Neuronal stem cell (in vitro differentiated cells): ENCODE data around the gene SPATA13.

Source experiments
- DNase-seq: peaks from one replicate; pipeline ENCODE4 v3.0.0-alpha.2; 2013; ENCODE audit warnings: low spot score
- H2AFZ ChIP-seq: one replicate; pipeline ENCODE4 v1.6.1; 2013; ENCODE audit warnings: mild to moderate bottlenecking, low read length, inconsistent platforms
- H2AK5ac ChIP-seq: 2 replicates; pipeline ENCODE4 v1.6.1; 2013; ENCODE audit warnings: low read depth, mild to moderate bottlenecking, inconsistent platforms, low read length, moderate library complexity, mixed read lengths
- H2BK120ac ChIP-seq: 2 replicates; pipeline ENCODE4 v1.6.1; 2013; ENCODE audit warnings: low read depth, mild to moderate bottlenecking, inconsistent platforms, low read length, moderate library complexity, mixed read lengths
- H2BK12ac ChIP-seq: one replicate; pipeline ENCODE4 v1.6.1; 2013; ENCODE audit warnings: low read length, inconsistent platforms
- H2BK15ac ChIP-seq: 2 replicates; pipeline ENCODE4 v1.6.1; 2013; ENCODE audit warnings: mild to moderate bottlenecking, low read length, inconsistent platforms, mixed read lengths
- H2BK5ac ChIP-seq: one replicate; pipeline ENCODE4 v1.6.1; 2013; ENCODE audit warnings: inconsistent platforms, mild to moderate bottlenecking, low read length, moderate library complexity
- H3K14ac ChIP-seq: one replicate; pipeline ENCODE4 v1.6.1; 2013; ENCODE audit warnings: low read length, inconsistent platforms
- H3K18ac ChIP-seq: 2 replicates; pipeline ENCODE4 v1.6.1; 2013; ENCODE audit warnings: low read length, inconsistent platforms
- H3K23ac ChIP-seq: 2 replicates; pipeline ENCODE4 v1.6.1; 2013; ENCODE audit warnings: low read depth, mild to moderate bottlenecking, mixed read lengths, low read length, inconsistent platforms; ENCODE audit not compliant: poor library complexity
- H3K27ac ChIP-seq: replicated peaks from 3 replicates; pipeline ENCODE4 v1.5.1; 2013; ENCODE audit warnings: low read length, inconsistent platforms
- H3K27me3 ChIP-seq, 3 experiments: 2 replicates each; pipeline ENCODE4 v1.6.1; 2013; ENCODE audit warnings: low read length in 3 of 3, mild to moderate bottlenecking in 2 of 3, inconsistent platforms in 1 of 3, low read depth in 1 of 3, mixed read lengths in 1 of 3, moderate library complexity in 1 of 3; ENCODE audit not compliant: control insufficient read depth in 3 of 3, insufficient read depth in 3 of 3
- H3K36me3 ChIP-seq, 2 donors: replicated peaks in 1 of 2; 2 replicates each; pipeline ENCODE4 v1.6.1; 2013; ENCODE audit warnings: low read length in 2 of 2; ENCODE audit not compliant: control insufficient read depth in 2 of 2, insufficient read depth in 2 of 2
- H3K4ac ChIP-seq: 2 replicates; pipeline ENCODE4 v1.6.1; 2013; ENCODE audit warnings: inconsistent platforms, mild to moderate bottlenecking, low read length, moderate library complexity
- H3K4me1 ChIP-seq, 2 donors: 1 replicate in 1 of 2; 2 replicates in 1 of 2; pipeline ENCODE4 v1.6.1; 2013; ENCODE audit warnings: low read length in 2 of 2, low read depth in 1 of 2; ENCODE audit not compliant: control insufficient read depth in 2 of 2, insufficient read depth in 1 of 2
- H3K4me2 ChIP-seq: one replicate; pipeline ENCODE4 v1.6.1; 2013; ENCODE audit warnings: mild to moderate bottlenecking, low read length, inconsistent platforms; ENCODE audit not compliant: insufficient read depth, poor library complexity, severe bottlenecking
- H3K4me3 ChIP-seq, 2 donors: 2 replicates each; pipeline ENCODE4 v1.5.1; 2013; ENCODE audit warnings: low read length in 2 of 2, mild to moderate bottlenecking in 2 of 2, inconsistent platforms in 1 of 2, moderate library complexity in 1 of 2
- H3K79me1 ChIP-seq: one replicate; pipeline ENCODE4 v1.6.1; 2013; ENCODE audit warnings: low read depth, mild to moderate bottlenecking, inconsistent platforms, low read length, moderate library complexity
- H3K9ac ChIP-seq: one replicate; pipeline ENCODE4 v1.6.1; 2013; ENCODE audit warnings: mild to moderate bottlenecking, low read depth, low read length, inconsistent platforms; ENCODE audit not compliant: poor library complexity
- H3K9me3 ChIP-seq, 2 donors: replicated peaks in 1 of 2; 2 replicates each; pipeline versions ENCODE3 to v1.6.1; 2013; ENCODE audit warnings: low read length in 2 of 2, mild to moderate bottlenecking in 2 of 2, inconsistent platforms in 1 of 2, low read depth in 1 of 2, mixed read lengths in 1 of 2, moderate library complexity in 1 of 2; ENCODE audit not compliant: control insufficient read depth in 2 of 2, insufficient read depth in 1 of 2
- H4K8ac ChIP-seq: one replicate; pipeline ENCODE4 v1.6.1; 2013; ENCODE audit warnings: low read depth, mild to moderate bottlenecking, inconsistent platforms, low read length, moderate library complexity
- H4K91ac ChIP-seq: one replicate; pipeline ENCODE4 v1.6.1; 2013; ENCODE audit warnings: low read length, low read depth, mild to moderate bottlenecking, inconsistent platforms; ENCODE audit not compliant: poor library complexity
- WGBS, 2 donors: extraction: QIAGEN DNeasy Blood & Tissue Kit; methylation state at CpG; one replicate each; pipeline ENCODE4 v1.1.7; 2013; ENCODE audit warnings: missing lambda C conversion rate in 2 of 2, mixed read lengths in 1 of 2; ENCODE audit not compliant: insufficient read length in 2 of 2, insufficient replicate concordance in 1 of 2; ENCODE audit errors: extremely low coverage in 2 of 2; 5-methylcytosine and 5-hydroxymethylcytosine counted together

SPATA13 gene

DNA sequence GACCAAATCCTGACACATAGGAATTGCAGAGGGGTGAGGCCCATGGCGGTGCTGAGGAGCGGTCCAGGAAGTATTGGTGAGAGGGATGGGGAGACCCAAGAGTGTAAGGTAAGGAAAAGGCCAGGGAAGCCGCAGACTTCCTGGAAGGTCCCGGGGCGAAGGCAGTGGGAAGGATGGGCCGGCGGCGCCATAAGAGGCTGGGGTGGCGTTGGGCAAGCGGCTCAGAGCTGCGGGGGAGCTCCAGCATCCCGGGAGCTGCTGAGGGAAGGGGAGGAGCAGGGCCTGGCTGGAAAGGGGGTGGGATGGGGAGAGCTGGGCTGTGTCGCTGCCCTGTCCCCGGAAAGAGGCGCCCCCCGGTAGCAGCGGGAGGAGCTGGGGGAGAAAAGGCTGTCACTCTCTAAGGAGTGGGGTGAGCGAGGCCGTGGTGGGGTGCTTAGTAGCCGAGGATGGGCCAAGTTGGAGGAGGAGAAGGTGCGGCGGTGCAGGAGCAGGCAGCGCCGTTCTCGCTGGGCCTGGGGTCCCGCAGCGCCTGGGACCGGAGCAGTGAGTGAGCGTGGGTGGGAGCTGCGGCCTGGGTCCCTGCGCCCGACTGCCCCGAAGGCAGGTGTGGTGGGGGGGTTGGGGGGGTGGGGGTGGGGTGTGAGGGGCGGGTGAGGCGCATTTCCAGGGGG lies 179.6 kb downstream of the SPATA13 start:
- Histone ChIP-seq H3K36me3 (no peaks in the 10 kb centered on the region), H2BK12ac (no peak overlapping the region)
- WGBS, 2 donors, result no CpG with 5 or more reads among the region's 35 CpGs

DNA sequence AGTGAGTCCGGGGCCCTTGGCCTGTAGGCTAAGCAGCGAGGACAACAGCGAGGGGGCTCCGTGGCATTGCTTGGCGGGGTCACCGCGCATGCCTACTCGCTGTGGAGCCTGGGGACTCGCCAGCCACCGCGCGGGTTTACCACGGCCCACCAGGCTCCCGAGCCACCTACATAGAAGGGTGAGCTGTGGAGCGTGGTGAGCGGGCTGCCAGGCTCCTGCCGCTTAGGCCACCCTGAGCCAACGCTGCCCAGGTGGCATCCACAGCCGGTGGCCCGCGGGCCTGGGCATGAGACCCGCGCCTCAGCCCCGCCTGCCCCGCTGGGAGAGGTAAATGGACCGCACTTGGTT lies 180.1 kb downstream of the SPATA13 start:
- Histone ChIP-seq H3K27ac (no peak overlapping the region), H3K4me2 (no peak overlapping the region), H4K91ac (no peak overlapping the region), H4K8ac (no peak overlapping the region), H3K14ac (no peak overlapping the region), H3K4me3 (no peak overlapping the region), H2AK5ac (no peak overlapping the region), H3K9ac (peak overlapping the region; percentile 60), H3K23ac (peak overlapping the region; percentile 65), H3K4ac (no peak overlapping the region), H3K4me1 (no peaks in the 10 kb centered on the region), H2BK12ac (no peak overlapping the region), H2AFZ (no peak overlapping the region), H2BK5ac (no peak overlapping the region), H3K18ac (no peak overlapping the region), H3K79me1 (no peaks in the 10 kb centered on the region), H3K36me3 (no peaks in the 10 kb centered on the region), H3K27me3 (no peaks in the 10 kb centered on the region), H2BK15ac (no peak overlapping the region), H3K9me3 (no peaks in the 10 kb centered on the region), H2BK120ac (no peak overlapping the region)
- no CpG with 5 or more reads among the region's 26 CpGs for WGBS, 2 donors
- DNase-seq, result no peak

More for the DNA sequence above, 179.6 kb downstream of the SPATA13 start:
- DNase-seq, result no peak
- Histone ChIP-seq H2BK15ac (no peak overlapping the region), H3K14ac (peak overlapping the region; percentile 17), H3K23ac (no peak overlapping the region), H3K27ac (no peak overlapping the region), H2BK5ac (no peak overlapping the region), H2BK120ac (no peak overlapping the region), H3K4me1 (no peaks in the 10 kb centered on the region), H4K8ac (no peak overlapping the region), H2AK5ac (no peak overlapping the region), H3K27me3 (no peaks in the 10 kb centered on the region), H3K18ac (no peak overlapping the region), H3K79me1 (no peaks in the 10 kb centered on the region), H3K4me2 (no peak overlapping the region), H4K91ac (no peak overlapping the region), H3K9ac (no peak overlapping the region), H2AFZ (no peak overlapping the region), H3K4me3 (no peak overlapping the region), H3K9me3 (no peaks in the 10 kb centered on the region), H3K4ac (no peak overlapping the region)

DNA sequence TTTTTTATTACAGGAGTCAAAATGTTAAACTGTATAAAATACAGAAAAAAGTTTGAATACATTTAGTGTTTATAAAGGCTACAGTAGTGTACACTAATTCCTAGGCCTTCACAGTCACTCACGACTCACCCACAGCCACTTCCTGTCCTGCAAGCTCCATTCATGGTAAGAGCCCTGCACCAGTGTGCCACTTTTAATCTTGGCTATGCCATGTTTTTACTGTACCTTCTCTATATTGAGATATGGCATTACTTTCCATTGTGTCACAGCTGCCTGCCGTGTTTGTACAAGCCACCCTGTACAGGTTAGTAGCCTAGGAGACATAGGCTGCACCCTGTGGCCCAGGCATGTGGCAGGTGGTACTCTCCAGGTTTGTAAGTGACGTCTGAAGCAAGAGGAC lies 180.9 kb downstream of the SPATA13 start:
- H3K9me3 ChIP-seq, result no peaks in the 10 kb centered on the region
- no peak overlapping the region for H2BK15ac ChIP-seq
- H3K14ac ChIP-seq, result no peak overlapping the region
- no peak overlapping the region for H3K23ac ChIP-seq
- no peak overlapping the region for H3K4ac ChIP-seq
- no peak overlapping the region for H4K8ac ChIP-seq
- DNase-seq, result no peak
- H2BK120ac ChIP-seq, result no peak overlapping the region
- H3K4me1 ChIP-seq, result no peaks in the 10 kb centered on the region
- H3K36me3 ChIP-seq, result no peaks in the 10 kb centered on the region
- no peak overlapping the region for H2AK5ac ChIP-seq
- H3K27me3 ChIP-seq, result no peaks in the 10 kb centered on the region
- no CpG with 5 or more reads among the region's 3 CpGs for WGBS, 2 donors
- no peak overlapping the region for H2AFZ ChIP-seq
- no peak overlapping the region for H2BK5ac ChIP-seq
- H3K18ac ChIP-seq, result no peak overlapping the region
- peak overlapping the region in 1 of 2 donors; percentile 57 for H3K4me3 ChIP-seq
- no peak overlapping the region for H3K4me2 ChIP-seq
- H3K79me1 ChIP-seq, result no peaks in the 10 kb centered on the region
- no peak overlapping the region for H4K91ac ChIP-seq
- no peak overlapping the region for H2BK12ac ChIP-seq
- H3K9ac ChIP-seq, result no peak overlapping the region
- no peak overlapping the region for H3K27ac ChIP-seq

DNA sequence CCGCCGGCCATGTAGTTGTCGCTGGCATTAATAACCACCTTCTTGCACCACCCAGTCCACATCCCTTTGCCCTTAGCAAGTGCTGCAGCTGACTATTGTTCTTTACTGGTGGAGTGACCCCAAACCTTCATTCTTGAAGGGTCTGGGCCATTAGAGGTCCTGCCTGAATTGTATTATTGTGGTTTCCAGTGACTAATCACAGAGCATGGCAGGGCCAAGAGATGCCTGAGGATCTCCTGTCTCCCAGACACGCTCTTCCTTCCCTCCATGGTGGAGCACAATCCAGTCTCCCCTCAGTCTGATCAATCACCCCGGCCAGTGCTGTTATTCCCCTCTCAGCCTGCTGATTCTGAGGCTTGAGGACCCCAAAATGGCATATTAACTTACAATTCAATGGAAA lies 187.9 kb downstream of the SPATA13 start:
- Histone ChIP-seq H3K27me3 (peaks cover 0 to 6% (median 0%) of the 10 kb centered on the region in 3 experiments), H4K8ac (no peak overlapping the region), H2BK12ac (no peak overlapping the region), H3K18ac (peak overlapping the region; percentile 58), H3K36me3 (no peaks in the 10 kb centered on the region), H2AK5ac (no peak overlapping the region), H3K14ac (no peak overlapping the region), H2BK15ac (no peak overlapping the region), H3K4me1 (no peaks in the 10 kb centered on the region), H3K9me3 (no peaks in the 10 kb centered on the region), H3K79me1 (no peaks in the 10 kb centered on the region), H2AFZ (no peak overlapping the region), H3K4me2 (no peak overlapping the region), H3K9ac (no peak overlapping the region), H3K4ac (no peak overlapping the region), H3K4me3 (no peak overlapping the region), H3K27ac (no peak overlapping the region), H4K91ac (no peak overlapping the region), H2BK5ac (no peak overlapping the region), H3K23ac (no peak overlapping the region), H2BK120ac (no peak overlapping the region)
- no CpG with 5 or more reads among the region's 5 CpGs for WGBS, 2 donors
- no peak for DNase-seq
